Stimulated activated CD8-positive, alpha-beta memory T cell treated with anti-CD3 and anti-CD28 coated beads, Interleukin-4, amount 100 ng/mL, for 24 hours (primary cell): ENCODE data around the gene SYT7.

Experiments
- DNase-seq: peaks from one replicate; pipeline ENCODE4 v3.0.0-alpha.2; 2020; ENCODE audit warnings: low read depth

The SYT7 gene

GRCh38 chr11:61536676-61537270 lies 44.1 kb downstream of the SYT7 start:
- no peak for DNase-seq

GRCh38 chr11:61535998-61536675 lies 44.7 kb downstream of the SYT7 start:
- no peak for DNase-seq

GRCh38 chr11:61534933-61535839 lies 45.7 kb downstream of the SYT7 start:
- no peak for DNase-seq

- no peak for DNase-seq
These were observed 46.6 kb downstream of the SYT7 start for GRCh38 chr11:61534025-61534932.

GRCh38 chr11:61533401-61533800 lies 47.5 kb downstream of the SYT7 start:
- no peak for DNase-seq

- DNase-seq: no peak
These were observed 47.9 kb downstream of the SYT7 start for GRCh38 chr11:61533039-61533375.

GRCh38 chr11:61532134-61533038 lies 48.5 kb downstream of the SYT7 start:
- DNase-seq: peak; percentile 28

- no peak for DNase-seq
These were observed 49.8 kb downstream of the SYT7 start for GRCh38 chr11:61531044-61531443.

- no peak for DNase-seq
These were observed 51.2 kb downstream of the SYT7 start for GRCh38 chr11:61529537-61530225.

- no peak for DNase-seq
These were observed 52.8 kb downstream of the SYT7 start for GRCh38 chr11:61528114-61528513.

- DNase-seq: no peak
These were observed 53.7 kb downstream of the SYT7 start for GRCh38 chr11:61526956-61527731.

- no peak for DNase-seq
These were observed 54.6 kb downstream of the SYT7 start for GRCh38 chr11:61526229-61526628.

- DNase-seq: no peak
These were observed 55.8 kb downstream of the SYT7 start for GRCh38 chr11:61524963-61525587.

- no peak for DNase-seq
These were observed 56.4 kb downstream of the SYT7 start for GRCh38 chr11:61524446-61524845.

- DNase-seq: no peak
These were observed 58.0 kb downstream of the SYT7 start for GRCh38 chr11:61522881-61523280.

GRCh38 chr11:61518032-61518795 lies 62.7 kb downstream of the SYT7 start:
- DNase-seq: no peak

- DNase-seq: peak; percentile 42
These were observed 64.0 kb downstream of the SYT7 start for GRCh38 chr11:61516675-61517572.
